ENCODE results near the gene ZNF524. TPM values are rescaled to one million over a fixed set of nuclear protein-coding genes. Genes with fewer than 3 reads are reported as not detected.

ZNF524 gene
- total RNA-seq, 4 donors from 2014 or later: 29.4 to 49.9 (median 47.0) TPM

- Histone ChIP-seq H3K4me3 (peak overlapping the region; percentile 93), H3K9me3 (no peaks in the 10 kb centered on the region), H3K27ac (peak overlapping the region; percentile 87), H3K4me1 (peaks cover 71% of the 10 kb centered on the region), H3K36me3 (peaks cover 13% of the 10 kb centered on the region), H3K27me3 (no peaks in the 10 kb centered on the region)
- DNase-seq (ENCODE audit: low spot score in 2 of 2): no peak
- TF ChIP-seq EP300 (IDR thresholded peaks at IDR 0.05) (no peak), POLR2AphosphoS5 (IDR thresholded peaks at IDR 0.05) (no peak), POLR2A (IDR thresholded peaks at IDR 0.05) (no peak), CTCF (IDR thresholded peaks at IDR 0.05) (no peak)
- 2% methylated on average over 18 of the region's 65 CpGs for WGBS
Observed at GRCh38 chr19:55642153-55643002, 42.3 kb downstream of the ZNF524 start.

GRCh38 chr19:55643003-55643886, 43.2 kb downstream of the ZNF524 start, which contains the start of gene ZNF581:
TSS of gene ZNF581 (plus strand) at chr19:55643649. CDS start at chr19:55644572, 923 bp downstream.
- peaks cover 71% of the 10 kb centered on the region for H3K4me1 ChIP-seq
- H3K27ac ChIP-seq: peak within 1 kb of the TSS; percentile 87
- TF ChIP-seq POLR2AphosphoS5 (IDR thresholded peaks at IDR 0.05) (peak in 1 of 3 donors; percentile 85), EP300 (IDR thresholded peaks at IDR 0.05) (no peak), POLR2A (IDR thresholded peaks at IDR 0.05) (no peak)
- H3K9me3 ChIP-seq: no peaks in the 10 kb centered on the region
- H3K27me3 ChIP-seq: no peaks in the 10 kb centered on the region
- WGBS: 0% methylated on average over 34 of the region's 56 CpGs
- H3K36me3 ChIP-seq: peaks cover 13% of the 10 kb centered on the region
- H3K4me3 ChIP-seq: peak within 1 kb of the TSS; percentile 93
- peak; percentile 90 to 91 for DNase-seq (ENCODE audit: low spot score in 2 of 2)

- DNase-seq (ENCODE audit: low spot score in 2 of 2): no peak
- peaks cover 13% of the 10 kb centered on the region for H3K36me3 ChIP-seq
- H3K27me3 ChIP-seq: no peaks in the 10 kb centered on the region
- peaks cover 71% of the 10 kb centered on the region for H3K4me1 ChIP-seq
- H3K4me3 ChIP-seq: peak overlapping the region; percentile 93
- no peak for TF ChIP-seq EP300 (IDR thresholded peaks at IDR 0.05)
- no peak for TF ChIP-seq POLR2AphosphoS5 (IDR thresholded peaks at IDR 0.05)
- no peak for TF ChIP-seq CTCF (IDR thresholded peaks at IDR 0.05)
- no peak for TF ChIP-seq POLR2A (IDR thresholded peaks at IDR 0.05)
- H3K27ac ChIP-seq: peak overlapping the region; percentile 87
- no peaks in the 10 kb centered on the region for H3K9me3 ChIP-seq
- 0% methylated on average over 15 of the region's 15 CpGs for WGBS
Observed at GRCh38 chr19:55643887-55644176, 43.7 kb downstream of the ZNF524 start.

GRCh38 chr19:55644191-55644833, 44.2 kb downstream of the ZNF524 start:
- H3K4me3 ChIP-seq: peak overlapping the region; percentile 93
- TF ChIP-seq POLR2A (IDR thresholded peaks at IDR 0.05): no peak
- no peak for TF ChIP-seq EP300 (IDR thresholded peaks at IDR 0.05)
- no peak for TF ChIP-seq CTCF (IDR thresholded peaks at IDR 0.05)
- TF ChIP-seq POLR2AphosphoS5 (IDR thresholded peaks at IDR 0.05): no peak
- no peaks in the 10 kb centered on the region for H3K27me3 ChIP-seq
- WGBS: 49% methylated on average over 12 of the region's 12 CpGs
- H3K4me1 ChIP-seq: peaks cover 71% of the 10 kb centered on the region
- no peaks in the 10 kb centered on the region for H3K9me3 ChIP-seq
- peaks cover 13% of the 10 kb centered on the region for H3K36me3 ChIP-seq
- peak in 1 of 2 donors; percentile 57 for DNase-seq (ENCODE audit: low spot score in 2 of 2)
- no peak overlapping the region for H3K27ac ChIP-seq

- WGBS: 80% methylated on average over 9 of the region's 28 CpGs
- peak overlapping the region; percentile 93 for H3K4me3 ChIP-seq
- peaks cover 69% of the 10 kb centered on the region for H3K4me1 ChIP-seq
Observed at GRCh38 chr19:55644842-55645511, 44.9 kb downstream of the ZNF524 start.

More at GRCh38 chr19:55644842-55645511, 44.9 kb downstream of the ZNF524 start:
- Histone ChIP-seq H3K27ac (no peak overlapping the region), H3K27me3 (no peaks in the 10 kb centered on the region), H3K9me3 (no peaks in the 10 kb centered on the region), H3K36me3 (peaks cover 13% of the 10 kb centered on the region)
- DNase-seq (ENCODE audit: low spot score in 2 of 2): peak in 1 of 2 donors; percentile 55
- TF ChIP-seq POLR2A (IDR thresholded peaks at IDR 0.05): no peak
- no peak for TF ChIP-seq CTCF (IDR thresholded peaks at IDR 0.05)
